ENCODE results near the gene STX8.

STX8 gene

DNA sequence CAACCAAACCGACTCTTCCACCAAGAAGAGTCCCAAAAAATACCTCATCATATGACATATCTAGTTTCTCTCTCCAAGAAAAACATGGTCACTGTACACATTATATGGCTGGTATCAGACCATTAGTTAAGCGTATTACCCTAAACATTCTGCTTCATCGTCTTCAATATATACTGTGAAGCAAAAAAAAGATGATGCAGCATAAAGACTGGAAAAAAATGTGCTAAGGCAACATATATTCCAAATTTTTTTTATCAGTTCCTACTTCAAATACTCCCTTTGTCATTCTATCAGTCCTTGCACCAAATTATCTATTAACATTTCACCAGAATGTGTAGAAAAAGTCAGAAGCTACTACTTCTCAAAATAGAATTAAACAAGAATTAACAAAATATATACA, 42.9 kb downstream of the STX8 start:
- WGBS, 2 donors (ENCODE audit: extremely low coverage in 2 of 2, insufficient read length in 2 of 2, insufficient replicate concordance in 1 of 2): no CpG with 5 or more reads among the region's 3 CpGs
- H2AFZ ChIP-seq (ENCODE audit: low read length): no peak overlapping the region
- no peak overlapping the region for H2AK5ac ChIP-seq (ENCODE audit: low read depth, low read length)

DNA sequence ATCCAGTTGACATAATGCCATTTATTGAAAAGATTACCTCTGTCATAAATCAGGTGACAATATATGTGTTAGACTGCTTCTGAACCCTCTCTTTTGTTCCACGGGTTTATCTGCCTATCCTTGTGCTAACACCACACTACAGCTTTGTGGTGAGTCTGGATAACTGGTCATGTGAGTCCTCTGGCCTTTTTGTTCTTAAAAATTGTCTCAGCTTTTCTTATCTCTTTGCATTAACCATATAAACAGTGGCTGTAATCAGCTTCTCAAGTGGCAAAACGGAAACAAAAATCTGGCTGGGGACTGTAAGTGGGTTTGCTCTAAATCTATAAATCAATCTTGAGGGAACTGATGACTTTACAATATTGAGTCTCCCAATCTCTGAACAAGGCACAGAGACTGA, 44.6 kb downstream of the STX8 start:
- H2AFZ ChIP-seq (ENCODE audit: low read length): no peak overlapping the region
- no peak overlapping the region for H4K91ac ChIP-seq (ENCODE audit: low read depth, low read length, poor library complexity)
- no peak overlapping the region for H3K23ac ChIP-seq (ENCODE audit: low read depth, low read length, poor library complexity)
- no peak overlapping the region for H2BK12ac ChIP-seq (ENCODE audit: low read length)
- no peak overlapping the region for H4K8ac ChIP-seq (ENCODE audit: low read depth, low read length)
- no peak overlapping the region for H3K9ac ChIP-seq (ENCODE audit: low read depth, low read length, poor library complexity)
- no peaks in the 10 kb centered on the region for H3K4me1 ChIP-seq (ENCODE audit: control insufficient read depth in 2 of 2, insufficient read depth in 1 of 2, low read depth in 1 of 2, low read length in 2 of 2)
- H3K18ac ChIP-seq (ENCODE audit: low read length): no peak overlapping the region
- H2AK5ac ChIP-seq (ENCODE audit: low read depth, low read length): no peak overlapping the region
- no peak overlapping the region for H2BK15ac ChIP-seq (ENCODE audit: low read length)
- no peaks in the 10 kb centered on the region for H3K27me3 ChIP-seq (ENCODE audit: control insufficient read depth in 3 of 3, insufficient read depth in 3 of 3, low read depth in 1 of 3, low read length in 3 of 3)
- no peaks in the 10 kb centered on the region for H3K9me3 ChIP-seq (replicated peaks in 1 of 2; ENCODE audit: control insufficient read depth in 2 of 2, insufficient read depth in 1 of 2, low read depth in 1 of 2, low read length in 2 of 2)
- no peaks in the 10 kb centered on the region for H3K79me1 ChIP-seq (ENCODE audit: low read depth, low read length)
- H2BK120ac ChIP-seq (ENCODE audit: low read depth, low read length): no peak overlapping the region
- H3K4me2 ChIP-seq (ENCODE audit: insufficient read depth, low read length, poor library complexity, severe bottlenecking): no peak overlapping the region
- no CpG with 5 or more reads among the region's 2 CpGs for WGBS, 2 donors (ENCODE audit: extremely low coverage in 2 of 2, insufficient read length in 2 of 2, insufficient replicate concordance in 1 of 2)
- H3K14ac ChIP-seq (ENCODE audit: low read length): no peak overlapping the region
- no peak for DNase-seq (ENCODE audit: low spot score)
- H3K36me3 ChIP-seq (replicated peaks in 1 of 2; ENCODE audit: control insufficient read depth in 2 of 2, insufficient read depth in 2 of 2, low read length in 2 of 2): no peaks in the 10 kb centered on the region
- H3K27ac ChIP-seq (replicated peaks; ENCODE audit: low read length): no peak overlapping the region
- H2BK5ac ChIP-seq (ENCODE audit: low read length): no peak overlapping the region
- no peak overlapping the region for H3K4me3 ChIP-seq (ENCODE audit: low read length in 2 of 2)
- H3K4ac ChIP-seq (ENCODE audit: low read length): no peak overlapping the region

More for the DNA sequence above, 42.9 kb downstream of the STX8 start:
- Histone ChIP-seq H4K8ac (ENCODE audit: low read depth, low read length) (no peak overlapping the region), H3K27me3 (ENCODE audit: control insufficient read depth in 3 of 3, insufficient read depth in 3 of 3, low read depth in 1 of 3, low read length in 3 of 3) (no peaks in the 10 kb centered on the region), H4K91ac (ENCODE audit: low read depth, low read length, poor library complexity) (no peak overlapping the region), H2BK5ac (ENCODE audit: low read length) (no peak overlapping the region), H3K14ac (ENCODE audit: low read length) (no peak overlapping the region), H3K9me3 (replicated peaks in 1 of 2; ENCODE audit: control insufficient read depth in 2 of 2, insufficient read depth in 1 of 2, low read depth in 1 of 2, low read length in 2 of 2) (no peaks in the 10 kb centered on the region), H3K27ac (replicated peaks; ENCODE audit: low read length) (no peak overlapping the region), H3K4me3 (ENCODE audit: low read length in 2 of 2) (no peak overlapping the region), H2BK15ac (ENCODE audit: low read length) (no peak overlapping the region), H3K36me3 (replicated peaks in 1 of 2; ENCODE audit: control insufficient read depth in 2 of 2, insufficient read depth in 2 of 2, low read length in 2 of 2) (no peaks in the 10 kb centered on the region), H3K4ac (ENCODE audit: low read length) (no peak overlapping the region), H3K23ac (ENCODE audit: low read depth, low read length, poor library complexity) (no peak overlapping the region), H3K9ac (ENCODE audit: low read depth, low read length, poor library complexity) (no peak overlapping the region), H3K4me1 (ENCODE audit: control insufficient read depth in 2 of 2, insufficient read depth in 1 of 2, low read depth in 1 of 2, low read length in 2 of 2) (peaks cover 0 to 5% of the 10 kb centered on the region in 2 donors), H3K79me1 (ENCODE audit: low read depth, low read length) (no peaks in the 10 kb centered on the region), H3K18ac (ENCODE audit: low read length) (no peak overlapping the region), H2BK120ac (ENCODE audit: low read depth, low read length) (no peak overlapping the region), H3K4me2 (ENCODE audit: insufficient read depth, low read length, poor library complexity, severe bottlenecking) (no peak overlapping the region), H2BK12ac (ENCODE audit: low read length) (no peak overlapping the region)
- DNase-seq (ENCODE audit: low spot score): no peak

DNA sequence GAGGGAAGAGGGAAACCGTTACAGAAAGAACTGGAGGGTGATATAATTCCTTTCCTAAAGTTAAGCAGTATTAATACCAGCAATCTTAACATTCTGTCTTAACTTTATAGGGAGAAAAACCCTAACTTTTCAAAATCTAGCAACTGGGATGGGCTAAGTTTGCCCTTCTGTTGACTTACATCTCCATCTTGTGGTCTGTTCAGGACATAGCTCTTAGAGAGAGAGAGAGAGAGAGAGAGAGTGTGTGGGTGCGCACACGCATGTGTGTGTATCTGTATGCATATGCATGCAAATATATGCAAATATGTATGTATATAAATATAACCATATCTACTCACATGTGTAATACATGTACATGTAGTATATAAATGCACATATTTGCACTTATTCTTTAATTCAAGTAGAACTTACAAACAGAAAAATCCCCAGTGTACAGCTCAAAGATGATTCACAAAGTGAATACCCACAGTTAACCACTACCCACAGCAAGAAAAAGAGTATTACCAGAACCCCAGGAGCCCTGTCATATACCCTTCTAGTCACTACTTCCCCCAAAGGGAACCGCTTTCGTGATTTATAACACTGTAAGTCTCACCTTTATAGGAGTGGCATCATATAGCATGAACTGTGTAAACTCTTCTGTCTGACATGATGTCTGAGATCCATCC, 46.5 kb downstream of the STX8 start:
- Histone ChIP-seq H4K91ac (ENCODE audit: low read depth, low read length, poor library complexity) (no peak overlapping the region), H3K4me2 (ENCODE audit: insufficient read depth, low read length, poor library complexity, severe bottlenecking) (no peak overlapping the region), H2BK120ac (ENCODE audit: low read depth, low read length) (no peak overlapping the region), H2BK15ac (ENCODE audit: low read length) (no peak overlapping the region), H3K14ac (ENCODE audit: low read length) (no peak overlapping the region), H2BK12ac (ENCODE audit: low read length) (no peak overlapping the region), H3K9ac (ENCODE audit: low read depth, low read length, poor library complexity) (no peak overlapping the region), H3K9me3 (replicated peaks in 1 of 2; ENCODE audit: control insufficient read depth in 2 of 2, insufficient read depth in 1 of 2, low read depth in 1 of 2, low read length in 2 of 2) (no peaks in the 10 kb centered on the region), H3K79me1 (ENCODE audit: low read depth, low read length) (no peaks in the 10 kb centered on the region), H3K36me3 (replicated peaks in 1 of 2; ENCODE audit: control insufficient read depth in 2 of 2, insufficient read depth in 2 of 2, low read length in 2 of 2) (no peaks in the 10 kb centered on the region), H3K27me3 (ENCODE audit: control insufficient read depth in 3 of 3, insufficient read depth in 3 of 3, low read depth in 1 of 3, low read length in 3 of 3) (no peaks in the 10 kb centered on the region), H3K4me1 (ENCODE audit: control insufficient read depth in 2 of 2, insufficient read depth in 1 of 2, low read depth in 1 of 2, low read length in 2 of 2) (no peaks in the 10 kb centered on the region), H3K4ac (ENCODE audit: low read length) (no peak overlapping the region), H3K23ac (ENCODE audit: low read depth, low read length, poor library complexity) (no peak overlapping the region), H3K4me3 (ENCODE audit: low read length in 2 of 2) (no peak overlapping the region), H2BK5ac (ENCODE audit: low read length) (no peak overlapping the region), H2AK5ac (ENCODE audit: low read depth, low read length) (no peak overlapping the region), H2AFZ (ENCODE audit: low read length) (no peak overlapping the region), H3K27ac (replicated peaks; ENCODE audit: low read length) (no peak overlapping the region), H3K18ac (ENCODE audit: low read length) (no peak overlapping the region), H4K8ac (ENCODE audit: low read depth, low read length) (no peak overlapping the region)
- no peak for DNase-seq (ENCODE audit: low spot score)
- no CpG with 5 or more reads among the region's 5 CpGs for WGBS, 2 donors (ENCODE audit: extremely low coverage in 2 of 2, insufficient read length in 2 of 2, insufficient replicate concordance in 1 of 2)

DNA sequence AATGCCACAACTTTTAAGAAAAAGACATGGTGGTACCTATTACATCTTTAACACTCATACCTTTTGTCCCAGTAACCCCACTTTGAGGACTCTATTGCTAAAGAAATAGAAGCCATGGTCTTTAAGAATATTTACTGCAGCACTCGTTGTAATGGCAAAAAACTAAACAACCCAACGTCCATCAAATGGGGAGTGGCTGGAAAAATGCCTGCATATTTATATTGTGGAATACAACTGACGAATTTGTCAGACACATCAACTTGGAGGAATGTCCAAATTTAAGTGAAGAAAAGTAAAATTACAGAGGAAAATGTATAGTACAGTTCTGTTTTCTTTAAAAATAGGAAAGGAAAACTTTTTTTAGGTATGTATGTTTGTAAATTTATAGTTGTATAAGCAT, 47.8 kb downstream of the STX8 start:
- H2AK5ac ChIP-seq (ENCODE audit: low read depth, low read length): no peak overlapping the region
- WGBS, 2 donors (ENCODE audit: extremely low coverage in 2 of 2, insufficient read length in 2 of 2, insufficient replicate concordance in 1 of 2): no CpG with 5 or more reads among the region's 3 CpGs
- H3K14ac ChIP-seq (ENCODE audit: low read length): no peak overlapping the region
- no peak overlapping the region for H2BK120ac ChIP-seq (ENCODE audit: low read depth, low read length)
- no peak overlapping the region for H3K4me3 ChIP-seq (ENCODE audit: low read length in 2 of 2)
- H3K36me3 ChIP-seq (replicated peaks in 1 of 2; ENCODE audit: control insufficient read depth in 2 of 2, insufficient read depth in 2 of 2, low read length in 2 of 2): no peaks in the 10 kb centered on the region
- H3K23ac ChIP-seq (ENCODE audit: low read depth, low read length, poor library complexity): no peak overlapping the region
- no peak overlapping the region for H3K18ac ChIP-seq (ENCODE audit: low read length)
- H2BK12ac ChIP-seq (ENCODE audit: low read length): no peak overlapping the region
- no peak overlapping the region for H3K27ac ChIP-seq (replicated peaks; ENCODE audit: low read length)
- no peaks in the 10 kb centered on the region for H3K9me3 ChIP-seq (replicated peaks in 1 of 2; ENCODE audit: control insufficient read depth in 2 of 2, insufficient read depth in 1 of 2, low read depth in 1 of 2, low read length in 2 of 2)
- no peak overlapping the region for H2BK5ac ChIP-seq (ENCODE audit: low read length)
- no peak overlapping the region for H3K4me2 ChIP-seq (ENCODE audit: insufficient read depth, low read length, poor library complexity, severe bottlenecking)
- no peak for DNase-seq (ENCODE audit: low spot score)
- H3K27me3 ChIP-seq (ENCODE audit: control insufficient read depth in 3 of 3, insufficient read depth in 3 of 3, low read depth in 1 of 3, low read length in 3 of 3): no peaks in the 10 kb centered on the region
- no peak overlapping the region for H2BK15ac ChIP-seq (ENCODE audit: low read length)
- H3K79me1 ChIP-seq (ENCODE audit: low read depth, low read length): no peaks in the 10 kb centered on the region
- H3K9ac ChIP-seq (ENCODE audit: low read depth, low read length, poor library complexity): no peak overlapping the region
- no peak overlapping the region for H2AFZ ChIP-seq (ENCODE audit: low read length)
- no peaks in the 10 kb centered on the region for H3K4me1 ChIP-seq (ENCODE audit: control insufficient read depth in 2 of 2, insufficient read depth in 1 of 2, low read depth in 1 of 2, low read length in 2 of 2)
- no peak overlapping the region for H3K4ac ChIP-seq (ENCODE audit: low read length)
- no peak overlapping the region for H4K91ac ChIP-seq (ENCODE audit: low read depth, low read length, poor library complexity)
- no peak overlapping the region for H4K8ac ChIP-seq (ENCODE audit: low read depth, low read length)
